ENCODE measurements around the gene CARTPT. TPM values are rescaled to one million over a fixed set of nuclear protein-coding genes. Genes with fewer than 3 reads are reported as not detected.

Gene CARTPT
- total RNA-seq, 4 donors from 2014 or later: 4.4 to 41.9 TPM; not detected in 2

GRCh38 chr5:71695595-71695994 lies 23.5 kb upstream of the CARTPT start:
- Histone ChIP-seq H3K9me3 (no peaks in the 10 kb centered on the region), H3K27ac (no peak overlapping the region), H3K4me1 (peaks cover 0 to 9% (median 0%) of the 10 kb centered on the region in 4 donors), H3K36me3 (no peaks in the 10 kb centered on the region), H3K27me3 (no peaks in the 10 kb centered on the region), H3K4me3 (no peak overlapping the region)
- TF ChIP-seq POLR2AphosphoS5 (IDR thresholded peaks at IDR 0.05) (no peak), POLR2A (IDR thresholded peaks at IDR 0.05) (no peak), CTCF (IDR thresholded peaks at IDR 0.05) (no peak), EP300 (IDR thresholded peaks at IDR 0.05; ENCODE audit: low read depth) (no peak)
- in situ Hi-C loops (cut with MboI; ENCODE audit: low pct_ligation_motif_present in 1 of 4, low pct_unique_long_range_greater_than_20kb in 1 of 4, low sequenced_read_pairs in 3 of 4) (no loop called here), intact Hi-C loops (cut with DNase I; ENCODE audit: low total_unique reads) (no loop called here)
- DNase-seq: no peak

DNA sequence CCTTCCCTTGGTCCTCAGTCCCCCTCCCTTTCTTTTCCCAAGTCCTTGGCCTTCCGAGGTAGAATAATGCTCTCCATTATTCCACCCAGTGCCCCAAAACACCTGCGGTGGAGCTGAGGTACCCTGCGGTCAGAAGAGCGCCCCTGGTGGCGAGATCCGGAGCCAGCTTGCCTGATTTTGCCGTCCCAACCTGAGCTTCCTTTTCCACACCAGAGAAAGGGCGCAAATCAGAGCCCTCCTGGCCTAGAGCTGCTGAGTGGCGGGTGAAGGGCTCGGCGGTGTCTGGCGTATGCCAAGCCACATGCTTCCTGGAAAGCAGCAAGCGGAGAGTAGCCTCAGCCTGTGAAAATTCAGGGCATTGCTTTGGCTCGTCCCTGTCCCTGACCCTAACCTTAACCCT lies 21.1 kb upstream of the CARTPT start:
- WGBS, 2 donors (ENCODE audit: low coverage in 1 of 2): 72% methylated on average over 14 of the region's 14 CpGs; no CpG with 5 or more reads in 1 of the 2 donors
- intact Hi-C loops (cut with DNase I; ENCODE audit: low total_unique reads) (no loop called here), in situ Hi-C loops (cut with MboI; ENCODE audit: low pct_ligation_motif_present in 1 of 4, low pct_unique_long_range_greater_than_20kb in 1 of 4, low sequenced_read_pairs in 3 of 4) (no loop called here)

GRCh38 chr5:71699233-71699632 lies 19.8 kb upstream of the CARTPT start:
- no peak for DNase-seq
- H3K27ac ChIP-seq: no peak overlapping the region
- no peak overlapping the region for H3K4me3 ChIP-seq
- peaks cover 0 to 2% (median 0%) of the 10 kb centered on the region in 4 donors for H3K4me1 ChIP-seq
- H3K27me3 ChIP-seq: no peaks in the 10 kb centered on the region
- in situ Hi-C loops (cut with MboI; ENCODE audit: low pct_ligation_motif_present in 1 of 4, low pct_unique_long_range_greater_than_20kb in 1 of 4, low sequenced_read_pairs in 3 of 4) (no loop called here), intact Hi-C loops (cut with DNase I; ENCODE audit: low total_unique reads) (no loop called here)
- TF ChIP-seq POLR2AphosphoS5 (IDR thresholded peaks at IDR 0.05) (no peak), CTCF (IDR thresholded peaks at IDR 0.05) (no peak), EP300 (IDR thresholded peaks at IDR 0.05; ENCODE audit: low read depth) (no peak)
- H3K36me3 ChIP-seq: no peaks in the 10 kb centered on the region
- WGBS, 2 donors (ENCODE audit: low coverage in 1 of 2): 75 to 77% methylated on average over 2 of the region's 2 CpGs
- H3K9me3 ChIP-seq: no peaks in the 10 kb centered on the region

More for the DNA sequence above, 21.1 kb upstream of the CARTPT start:
- Histone ChIP-seq H3K9me3 (no peaks in the 10 kb centered on the region), H3K27me3 (no peaks in the 10 kb centered on the region), H3K27ac (no peak overlapping the region), H3K4me1 (peaks cover 0 to 9% (median 0%) of the 10 kb centered on the region in 4 donors), H3K36me3 (no peaks in the 10 kb centered on the region), H3K4me3 (no peak overlapping the region)
- DNase-seq: no peak
- peak in 1 of 5 experiments; percentile 12 for TF ChIP-seq CTCF (IDR thresholded peaks at IDR 0.05)
- TF ChIP-seq POLR2A (IDR thresholded peaks at IDR 0.05): no peak

DNA sequence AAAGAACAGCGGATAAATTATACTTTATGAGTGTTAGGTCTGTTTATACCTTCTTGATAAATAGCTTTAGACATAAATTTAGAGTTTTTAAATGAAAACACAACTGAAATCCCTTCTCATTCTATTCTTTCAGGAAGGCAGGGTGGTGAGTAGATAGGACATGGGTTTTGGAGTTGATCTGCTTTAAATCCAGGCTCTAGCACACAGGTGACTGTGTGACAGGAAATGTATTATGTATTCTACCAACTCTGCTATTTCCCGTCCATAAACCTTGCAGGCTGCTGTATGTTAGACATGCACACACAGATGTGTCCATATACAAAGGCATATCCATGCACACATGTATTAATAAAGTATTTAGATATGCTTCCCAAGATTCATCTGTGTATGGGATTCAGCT lies 19.3 kb upstream of the CARTPT start:
- no peaks in the 10 kb centered on the region for H3K27me3 ChIP-seq
- no peaks in the 10 kb centered on the region for H3K9me3 ChIP-seq
- TF ChIP-seq POLR2AphosphoS5 (IDR thresholded peaks at IDR 0.05) (no peak), EP300 (IDR thresholded peaks at IDR 0.05; ENCODE audit: low read depth) (no peak), CTCF (IDR thresholded peaks at IDR 0.05) (no peak), POLR2A (IDR thresholded peaks at IDR 0.05) (no peak)
- no peak overlapping the region for H3K27ac ChIP-seq
- no peaks in the 10 kb centered on the region for H3K4me1 ChIP-seq
- in situ Hi-C loops (cut with MboI; ENCODE audit: low pct_ligation_motif_present in 1 of 4, low pct_unique_long_range_greater_than_20kb in 1 of 4, low sequenced_read_pairs in 3 of 4): no loop called here
- H3K4me3 ChIP-seq: no peak overlapping the region
- no peak for DNase-seq
- WGBS, 2 donors (ENCODE audit: low coverage in 1 of 2): 65 to 75% methylated on average over 2 of the region's 2 CpGs
- no peaks in the 10 kb centered on the region for H3K36me3 ChIP-seq
- intact Hi-C loops (cut with DNase I; ENCODE audit: low total_unique reads): no loop called here

All from transverse colon (tissue), 4 donors.